HG03139 (cell line): ENCODE data around the gene CCL13.

Experiments used
- ATAC-seq: cut with Tn5 transposase; IDR thresholded peaks from one replicate; pipeline ENCODE4 v1.9.1; 2021; ENCODE audit not compliant: unreplicated experiment

The CCL13 gene

DNA sequence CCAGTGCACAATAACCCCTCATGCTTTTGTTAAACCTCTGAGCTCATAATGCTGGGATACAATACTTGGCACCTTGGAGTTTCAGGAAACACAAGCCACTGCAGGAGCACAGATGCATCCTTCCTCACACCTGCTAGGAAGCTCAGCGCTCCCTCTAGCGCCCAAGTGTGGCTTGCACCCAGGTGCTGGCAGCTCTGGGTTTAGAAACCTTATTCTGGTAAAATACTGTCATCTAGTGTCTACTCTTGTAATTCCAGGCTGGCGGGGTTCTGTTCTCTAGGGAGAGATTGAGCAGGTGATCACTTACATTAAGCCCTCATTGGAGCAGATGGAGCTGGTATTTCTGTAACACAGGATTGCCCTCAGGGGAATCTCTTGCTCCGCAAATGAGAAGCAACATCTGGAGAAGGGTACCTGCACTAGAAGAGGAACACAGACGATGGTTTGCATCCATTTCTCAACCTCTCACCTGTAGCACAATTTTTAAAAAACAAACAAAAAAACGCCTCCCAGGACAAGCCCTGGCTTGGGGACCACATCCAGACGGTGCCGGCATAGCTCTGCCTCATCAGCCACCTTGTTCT lies 5.3 kb downstream of the CCL13 start:
- ATAC-seq = peak; percentile 89

- no peak for ATAC-seq
Observed at GRCh38 chr17:34363183-34363661, 6.9 kb downstream of the CCL13 start, which contains the start of gene CCL1. TSS of gene CCL1 (minus strand) at chr17:34363233. CDS start at chr17:34363161, 72 bp downstream.

GRCh38 chr17:34364751-34365150 lies 8.5 kb downstream of the CCL13 start:
- ATAC-seq = no peak

- no peak for ATAC-seq
Observed at GRCh38 chr17:34365340-34365739, 9.1 kb downstream of the CCL13 start.

GRCh38 chr17:34366010-34366409 lies 9.7 kb downstream of the CCL13 start:
- no peak for ATAC-seq

DNA sequence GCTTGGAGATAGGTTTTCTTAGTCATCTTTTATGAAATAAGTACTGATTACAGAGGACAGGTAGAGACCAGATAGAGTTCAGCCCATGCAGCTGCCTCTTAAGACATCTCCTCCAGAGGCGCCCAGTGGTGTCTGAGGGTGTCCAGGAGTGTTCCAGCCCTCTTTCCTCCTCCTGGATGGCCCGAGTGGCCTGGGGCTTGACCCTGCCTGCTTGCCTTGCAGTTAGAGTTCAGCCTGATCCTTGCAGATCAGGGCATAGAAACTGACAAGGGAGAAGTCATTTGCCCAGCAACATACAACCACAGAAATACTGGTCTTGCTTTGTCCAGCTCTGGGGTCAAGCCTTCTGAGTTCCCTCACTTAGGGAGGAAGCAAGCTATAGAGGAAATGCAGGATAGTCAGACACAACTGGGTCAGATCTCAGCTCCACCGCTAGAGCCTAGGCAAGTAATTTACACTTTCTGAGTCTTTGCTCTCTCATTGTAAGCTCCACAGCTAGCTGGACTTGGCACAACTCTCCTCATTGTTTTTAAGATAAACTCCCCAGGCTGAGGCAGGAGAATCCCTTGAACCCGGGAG lies 10.3 kb downstream of the CCL13 start:
- no peak for ATAC-seq

DNA sequence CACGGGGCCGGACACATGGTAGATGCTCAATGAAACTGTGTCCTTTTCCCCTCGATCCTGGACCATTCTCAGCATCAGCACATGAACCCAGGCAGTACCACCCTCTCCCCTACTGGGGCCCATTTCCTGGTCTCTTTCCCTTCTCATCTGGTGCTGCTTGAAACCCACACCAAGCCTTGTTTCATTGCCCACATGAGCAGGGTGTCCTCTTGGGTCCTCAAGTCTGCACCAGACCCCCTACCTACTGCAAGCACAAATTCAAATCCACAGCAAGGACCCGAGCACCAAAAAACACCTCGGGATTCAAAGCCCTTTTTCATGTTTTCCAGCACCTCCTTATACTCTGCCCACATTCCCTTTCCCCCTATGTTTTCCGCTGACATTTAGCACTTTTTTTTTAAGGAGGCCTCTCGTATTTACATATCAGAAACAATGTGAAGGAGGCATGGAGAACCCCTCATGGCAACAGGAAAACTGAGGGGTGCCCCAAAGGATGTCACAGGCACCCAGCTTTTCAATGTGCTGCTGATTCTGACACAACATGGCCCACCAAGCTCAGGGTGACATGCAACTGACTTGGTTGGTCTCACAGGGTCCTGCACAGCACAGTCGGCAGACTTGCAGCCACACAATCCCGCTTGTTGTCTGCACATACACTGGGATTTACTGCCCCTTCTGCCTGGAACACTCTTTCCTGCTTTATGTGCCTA lies 11.4 kb downstream of the CCL13 start:
- ATAC-seq = no peak

DNA sequence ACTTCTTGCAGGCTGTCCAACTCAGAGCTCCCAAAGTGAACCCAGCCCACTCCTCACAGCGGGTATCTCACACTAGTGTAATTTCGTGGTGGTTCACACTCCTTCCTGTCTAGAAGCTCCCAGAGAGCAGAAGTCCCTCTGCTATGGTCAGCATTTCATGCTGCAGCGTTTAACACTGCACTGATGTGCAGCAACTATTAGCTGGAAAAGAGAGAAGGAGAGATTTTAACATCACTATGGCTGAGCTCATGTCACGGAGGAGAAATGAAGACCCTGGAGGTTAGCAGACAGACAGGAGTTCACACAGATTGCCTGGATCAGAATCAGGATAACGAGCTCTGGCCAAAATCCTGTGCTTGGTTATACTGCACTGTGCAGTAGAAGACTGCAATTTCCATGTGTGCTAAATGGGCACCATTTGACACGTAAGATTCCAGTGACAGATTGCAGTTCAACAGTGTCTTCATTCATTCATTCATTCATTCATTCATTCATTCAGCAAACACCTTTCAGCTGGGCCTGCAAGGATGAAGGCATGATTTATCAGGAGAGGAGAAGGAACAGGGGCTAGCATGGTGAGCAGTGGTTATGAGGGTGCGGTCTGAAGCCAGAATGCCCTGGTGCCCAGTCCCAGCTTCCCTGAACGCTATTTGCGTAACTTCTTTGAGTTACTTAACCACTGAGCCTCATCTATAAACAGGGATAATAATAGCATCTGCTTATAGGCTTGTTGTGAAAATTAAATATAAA lies 12.1 kb downstream of the CCL13 start:
- ATAC-seq = no peak

DNA sequence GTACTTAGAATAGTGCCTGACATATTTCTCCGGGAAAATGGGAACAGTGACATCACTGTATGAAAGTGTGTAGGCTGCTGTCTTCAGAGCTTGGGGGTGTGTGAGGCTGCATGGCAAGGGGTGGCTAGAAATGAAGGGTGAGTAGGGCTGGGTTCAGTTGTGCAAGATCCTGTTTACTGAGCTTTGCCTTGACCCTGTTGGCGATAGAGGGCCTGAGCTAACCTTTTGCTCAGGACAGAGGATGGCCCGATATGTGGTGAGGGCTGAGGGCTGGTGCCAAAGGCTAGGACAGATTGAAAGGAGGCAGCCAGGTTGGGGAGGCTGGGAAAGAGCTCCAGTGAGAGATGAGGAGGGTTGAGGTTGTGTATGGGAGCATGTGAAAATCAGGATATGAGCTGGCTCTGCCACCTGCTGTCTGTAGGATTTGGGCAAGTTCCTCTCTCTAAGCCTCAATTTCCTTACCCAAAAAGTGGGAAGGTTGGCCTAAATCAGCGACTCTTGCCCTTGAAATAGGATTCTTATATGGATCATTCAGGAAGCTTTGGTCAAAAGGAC lies 12.7 kb downstream of the CCL13 start:
- ATAC-seq = no peak

GRCh38 chr17:34369571-34369970 lies 13.3 kb downstream of the CCL13 start:
- no peak for ATAC-seq

GRCh38 chr17:34370376-34370996 lies 14.2 kb downstream of the CCL13 start:
- no peak for ATAC-seq

DNA sequence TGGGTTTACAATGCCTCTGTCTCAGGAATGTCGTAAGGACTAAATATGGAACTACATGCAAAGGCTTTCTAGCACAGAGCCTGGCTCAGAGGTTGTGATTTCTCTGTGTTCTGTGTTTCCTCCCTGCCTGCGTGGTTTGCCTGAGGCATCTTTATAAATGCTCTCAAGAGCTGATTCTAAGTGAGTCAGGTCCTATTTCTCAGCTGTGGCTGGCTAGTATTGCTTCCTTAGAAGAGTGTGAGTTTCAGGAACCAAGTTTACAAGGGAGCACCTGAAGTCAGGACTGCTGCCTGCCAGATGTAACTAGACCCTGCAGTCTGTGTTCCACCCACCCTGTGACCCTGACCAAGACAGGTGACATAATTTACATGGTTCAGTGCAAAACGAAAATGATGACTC lies 14.7 kb downstream of the CCL13 start:
- no peak for ATAC-seq

DNA sequence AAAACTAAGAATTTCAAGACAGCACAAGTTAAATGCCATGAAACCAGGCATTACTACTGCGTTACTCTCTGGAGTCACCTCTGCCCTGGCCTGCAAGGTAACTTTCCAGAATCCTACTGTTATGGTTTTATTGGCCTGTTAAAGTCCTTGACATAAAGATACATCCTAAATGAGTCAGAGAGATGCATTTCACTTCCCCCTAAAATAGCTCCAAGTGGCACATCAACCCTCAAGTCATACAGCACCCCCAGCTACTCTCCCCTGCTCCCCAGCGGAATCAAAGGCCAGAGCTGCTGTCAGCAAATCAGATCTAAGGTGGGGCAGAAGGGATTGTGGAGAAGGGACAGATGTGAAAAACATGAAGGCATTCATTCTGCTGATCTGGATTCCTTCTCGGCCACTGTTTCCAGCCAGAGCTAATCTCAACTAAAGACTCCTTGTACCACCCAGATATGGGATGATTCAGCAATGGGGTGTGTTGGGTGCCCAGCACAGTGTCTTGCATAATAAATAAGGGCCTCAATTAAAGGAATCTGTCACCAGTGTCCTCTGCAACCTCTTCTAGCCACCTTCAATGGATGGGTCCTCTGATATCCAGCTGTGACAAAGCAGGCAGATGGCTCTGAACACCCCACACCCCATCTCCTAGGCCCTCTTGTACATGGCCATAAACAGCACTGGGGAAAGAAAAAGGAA lies 15.3 kb downstream of the CCL13 start:
- ATAC-seq = no peak

- no peak for ATAC-seq
Observed at GRCh38 chr17:34374457-34374856, 18.2 kb downstream of the CCL13 start.

DNA sequence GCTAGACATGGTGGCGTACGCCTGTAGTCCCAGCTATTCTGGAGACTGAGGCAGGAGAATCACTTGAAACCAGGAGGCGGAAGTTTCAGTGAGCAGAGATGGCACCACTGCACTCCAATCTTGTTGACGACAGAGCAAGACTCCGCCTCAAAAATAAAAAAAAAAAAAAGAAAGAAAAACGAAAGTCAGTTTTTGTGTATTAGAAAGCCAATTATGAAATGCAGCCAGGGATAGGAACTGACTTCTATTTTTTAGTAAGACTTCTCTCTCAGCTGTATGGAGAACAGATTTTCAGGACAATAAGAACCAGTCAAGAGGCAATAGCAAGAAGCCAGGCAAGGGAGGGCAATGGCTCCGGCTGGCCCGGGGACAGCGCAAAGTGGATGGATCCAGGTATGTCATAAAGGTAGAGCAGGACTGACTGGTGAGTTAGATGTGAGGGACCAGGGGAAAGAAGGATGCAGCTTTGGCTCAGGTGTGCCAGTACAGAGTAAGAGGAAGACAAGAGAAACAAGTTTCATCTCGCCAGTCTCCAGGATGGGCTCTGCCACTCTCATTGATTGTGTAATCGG lies 19.2 kb downstream of the CCL13 start:
- ATAC-seq = no peak

GRCh38 chr17:34377078-34377823 lies 21.0 kb downstream of the CCL13 start:
- ATAC-seq = peak; percentile 51

DNA sequence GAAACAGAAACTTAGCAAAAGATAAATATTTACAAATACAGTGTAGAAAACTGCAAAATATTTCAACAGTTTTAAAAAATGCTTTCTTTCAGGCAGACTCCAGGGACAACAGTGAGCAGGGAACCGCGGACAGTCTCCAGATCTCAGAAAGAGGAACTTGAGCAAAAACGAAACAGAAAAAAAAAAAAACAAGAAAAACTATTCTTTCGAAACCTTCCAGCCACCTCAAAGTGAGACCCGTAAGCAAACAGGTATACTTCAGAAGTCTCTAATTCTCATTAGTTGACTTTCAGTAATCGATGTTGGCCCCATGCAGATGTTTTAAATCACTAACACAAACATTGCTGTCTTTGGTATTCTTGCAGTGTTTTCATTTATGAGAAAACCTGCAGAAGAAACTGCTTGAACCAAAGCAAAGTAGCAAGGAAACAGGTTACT lies 22.4 kb downstream of the CCL13 start:
- peak; percentile 57 for ATAC-seq

GRCh38 chr17:34379868-34380267 lies 23.6 kb downstream of the CCL13 start:
- ATAC-seq = no peak

DNA sequence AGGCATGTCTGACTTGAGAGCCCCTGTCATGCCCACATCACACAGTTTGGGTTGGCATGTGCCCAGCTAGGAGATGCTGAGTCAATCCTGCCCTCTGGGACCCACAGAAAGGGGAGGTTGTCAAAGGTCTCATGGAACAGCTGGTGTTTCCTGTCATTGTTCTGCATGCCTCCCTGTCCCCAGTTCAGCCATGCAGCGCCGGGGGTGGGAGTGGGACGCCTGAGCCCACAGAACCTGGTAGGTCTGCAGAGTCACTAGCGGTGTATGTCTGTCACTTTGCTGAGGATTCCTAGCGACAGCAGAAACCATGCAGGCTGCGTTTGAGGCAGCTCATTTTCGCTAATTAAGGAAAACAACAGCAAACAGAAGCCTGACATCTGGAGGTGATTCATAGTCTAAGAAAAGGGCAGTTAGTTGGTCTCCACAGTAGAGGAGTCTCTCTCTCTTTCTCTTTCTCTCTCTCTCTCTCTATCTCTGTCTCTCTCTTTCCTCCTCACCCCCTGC lies 26.4 kb downstream of the CCL13 start:
- no peak for ATAC-seq
